HG03196 (cell line): Measurements from ENCODE around the gene CD81.
"Not testable (repeated sequence)": the region's sequence is repeated elsewhere in the genome, so short reads cannot be mapped to it uniquely, and the experiment has no call there.

Source experiments
- ATAC-seq: cut with Tn5 transposase; IDR thresholded peaks from one replicate; pipeline ENCODE4 v1.9.1; 2021; ENCODE audit not compliant: unreplicated experiment

CD81 gene, protein sequence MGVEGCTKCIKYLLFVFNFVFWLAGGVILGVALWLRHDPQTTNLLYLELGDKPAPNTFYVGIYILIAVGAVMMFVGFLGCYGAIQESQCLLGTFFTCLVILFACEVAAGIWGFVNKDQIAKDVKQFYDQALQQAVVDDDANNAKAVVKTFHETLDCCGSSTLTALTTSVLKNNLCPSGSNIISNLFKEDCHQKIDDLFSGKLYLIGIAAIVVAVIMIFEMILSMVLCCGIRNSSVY

DNA sequence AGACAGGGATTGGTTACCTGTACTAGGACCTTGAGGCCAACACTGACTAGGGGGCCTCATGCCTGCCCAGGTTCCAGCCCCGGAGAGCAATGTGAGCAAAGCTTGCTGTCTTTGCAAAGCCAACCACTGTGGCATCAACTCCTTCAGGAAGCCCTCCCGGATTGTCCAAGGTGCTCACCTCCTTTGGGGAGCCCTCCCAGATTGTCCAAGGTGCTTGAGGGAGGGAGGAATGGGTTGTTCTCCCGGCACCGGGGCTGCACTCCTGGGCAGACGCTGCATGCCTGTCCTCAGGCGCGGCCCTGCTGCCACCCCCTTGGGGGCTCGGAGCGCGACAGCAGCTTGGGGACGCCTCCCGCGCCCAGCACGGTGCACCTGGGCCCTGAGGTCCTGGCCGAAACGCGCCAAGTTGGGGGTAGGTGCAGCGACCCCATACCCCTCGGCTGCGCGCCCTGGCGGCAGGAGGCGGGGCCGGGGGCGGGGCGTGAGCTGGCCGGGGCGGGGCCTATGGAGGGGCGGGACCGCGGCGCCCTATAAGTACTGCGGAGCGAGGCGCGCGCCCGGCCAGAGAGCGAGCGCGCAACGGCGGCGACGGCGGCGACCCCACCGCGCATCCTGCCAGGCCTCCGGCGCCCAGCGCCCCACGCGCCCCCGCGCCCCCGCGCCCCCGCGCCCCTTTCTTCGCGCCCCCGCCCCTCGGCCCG, at the start of gene CD81:
TSS of gene CD81 (plus strand) at position 560 of the 701 bp plus-strand sequence. CDS start 240 bp downstream, outside the sequence.
- no peak for ATAC-seq

DNA sequence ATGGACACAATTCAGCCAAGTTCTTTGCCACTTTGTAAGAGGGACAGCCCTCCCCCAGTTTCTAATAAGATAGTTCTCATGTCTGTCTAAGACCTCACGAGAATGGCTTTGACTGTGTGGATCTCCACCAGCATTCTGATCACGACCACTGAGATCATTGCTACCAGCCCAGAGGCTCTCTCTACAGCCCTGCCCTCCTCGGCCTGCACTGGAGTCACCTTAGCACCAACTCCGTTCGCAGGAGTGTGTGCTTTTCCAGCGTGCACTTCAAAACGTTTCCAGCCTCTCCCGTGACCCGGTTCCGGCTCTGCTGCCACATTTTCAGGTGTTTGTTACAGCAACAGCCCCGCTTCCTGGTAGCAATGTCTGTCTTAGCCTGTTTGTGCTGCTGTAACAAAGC, 49.1 kb upstream of the CD81 start:
- ATAC-seq, result no peak

DNA sequence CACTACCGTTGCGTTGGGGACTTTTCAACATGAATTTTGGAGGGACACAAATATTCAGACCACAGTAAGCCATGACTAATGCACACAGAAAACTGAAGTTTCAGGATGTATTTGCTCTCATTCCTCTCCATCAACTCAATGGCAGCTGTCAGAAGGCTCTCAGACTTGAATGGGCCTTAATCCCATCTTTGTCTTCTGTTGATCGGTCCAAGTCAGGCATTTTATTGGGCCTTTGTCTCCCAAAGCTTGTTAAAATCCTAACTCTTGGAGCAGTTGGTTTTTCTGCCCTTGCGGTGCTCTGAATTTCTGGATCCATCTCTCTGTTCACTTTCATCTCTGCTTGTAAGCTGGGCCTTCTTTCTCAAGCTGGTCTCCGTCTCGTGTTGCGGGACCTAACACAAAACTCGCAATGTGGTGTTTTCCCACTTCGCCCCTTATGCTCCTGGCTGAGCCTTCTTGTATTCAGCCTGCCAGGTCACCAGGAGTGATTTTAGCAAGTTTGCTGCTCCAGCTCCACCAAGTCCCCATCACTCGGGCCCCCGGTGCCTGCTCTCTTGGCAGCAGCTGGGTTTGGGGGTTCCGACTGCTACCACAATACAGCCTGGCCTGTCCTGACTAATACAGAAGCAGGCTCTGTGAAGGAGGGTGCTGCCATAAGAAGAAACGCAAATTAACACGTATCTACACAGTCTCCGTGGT, 48.3 kb upstream of the CD81 start:
- ATAC-seq, result no peak

DNA sequence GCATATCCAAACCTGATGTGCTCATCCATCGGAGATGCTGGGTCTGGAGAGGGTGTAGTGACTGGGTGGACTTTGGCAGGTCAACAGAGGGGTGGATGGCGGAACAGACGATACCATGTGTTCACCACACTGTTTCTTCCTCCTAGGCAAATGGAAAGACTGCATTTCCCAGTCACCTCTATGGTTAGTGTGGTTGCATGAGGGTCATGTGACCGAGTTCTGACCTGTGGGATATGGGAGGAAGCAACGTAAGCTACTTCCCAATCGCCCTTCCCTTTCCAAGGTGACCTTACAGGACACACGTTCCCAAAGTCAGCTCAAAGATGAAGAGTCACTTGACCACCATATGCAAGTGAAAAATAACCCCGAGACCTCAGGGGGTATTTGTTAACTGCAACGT, 47.6 kb upstream of the CD81 start:
- no peak for ATAC-seq

DNA sequence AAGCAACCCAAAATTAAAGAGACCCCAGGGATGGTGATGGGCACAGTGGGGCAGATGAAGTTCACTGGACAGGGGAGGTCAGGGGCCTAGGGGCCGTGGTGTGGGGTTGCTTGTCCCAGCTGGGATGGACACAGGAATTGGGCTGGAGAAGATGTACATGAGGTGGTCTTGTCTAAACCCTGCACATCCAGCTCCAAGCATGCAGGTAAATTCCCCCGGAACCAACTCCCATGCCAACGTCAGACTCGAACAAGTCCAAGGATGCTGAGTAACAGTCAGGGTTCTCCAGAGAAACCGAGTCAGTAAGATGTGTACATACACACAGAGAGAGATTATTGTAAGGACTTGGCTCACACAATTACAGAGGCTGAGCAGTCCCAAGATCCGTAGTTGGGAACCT, 46.4 kb upstream of the CD81 start:
- ATAC-seq, result no peak

DNA sequence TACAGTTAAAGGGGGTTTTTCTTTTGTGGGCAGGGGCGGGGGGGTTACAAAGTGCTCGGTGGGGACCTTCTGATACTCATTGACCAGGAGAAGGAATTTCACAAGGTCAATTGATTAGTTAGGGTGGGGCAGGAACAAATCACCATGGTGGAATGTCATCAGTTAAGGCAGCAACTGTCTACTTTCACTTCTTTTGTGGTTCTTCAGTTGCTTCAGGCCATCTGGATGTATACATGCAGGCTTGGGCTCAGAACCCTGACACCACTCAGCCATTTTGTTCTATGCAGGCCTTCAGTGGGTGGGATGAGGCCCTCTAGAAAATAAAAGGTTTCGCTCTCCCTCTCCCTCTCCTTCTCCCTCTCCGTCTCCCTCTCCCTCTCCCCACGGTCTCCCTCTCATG, 45.7 kb upstream of the CD81 start:
- no peak for ATAC-seq

DNA sequence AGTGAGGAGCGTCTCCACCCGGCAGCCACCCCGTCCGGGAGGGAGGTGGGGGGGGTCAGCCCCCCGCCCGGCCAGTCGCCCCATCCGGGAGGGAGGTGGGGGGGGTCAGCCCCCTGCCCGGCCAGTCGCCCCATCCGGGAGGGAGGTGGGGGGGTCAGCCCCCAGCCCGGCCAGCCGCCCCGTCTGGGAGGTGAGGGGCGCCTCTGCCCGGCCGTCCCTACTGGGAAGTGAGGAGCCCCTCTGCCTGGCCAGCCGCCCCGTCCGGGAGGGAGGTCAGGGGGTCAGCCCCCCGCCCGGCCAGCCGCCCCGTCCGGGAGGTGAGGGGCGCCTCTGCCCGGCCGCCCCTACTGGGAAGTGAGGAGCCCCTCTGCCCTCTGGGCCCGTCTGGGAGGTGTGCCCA, 44.5 kb upstream of the CD81 start:
- not testable (repeated sequence) for ATAC-seq

DNA sequence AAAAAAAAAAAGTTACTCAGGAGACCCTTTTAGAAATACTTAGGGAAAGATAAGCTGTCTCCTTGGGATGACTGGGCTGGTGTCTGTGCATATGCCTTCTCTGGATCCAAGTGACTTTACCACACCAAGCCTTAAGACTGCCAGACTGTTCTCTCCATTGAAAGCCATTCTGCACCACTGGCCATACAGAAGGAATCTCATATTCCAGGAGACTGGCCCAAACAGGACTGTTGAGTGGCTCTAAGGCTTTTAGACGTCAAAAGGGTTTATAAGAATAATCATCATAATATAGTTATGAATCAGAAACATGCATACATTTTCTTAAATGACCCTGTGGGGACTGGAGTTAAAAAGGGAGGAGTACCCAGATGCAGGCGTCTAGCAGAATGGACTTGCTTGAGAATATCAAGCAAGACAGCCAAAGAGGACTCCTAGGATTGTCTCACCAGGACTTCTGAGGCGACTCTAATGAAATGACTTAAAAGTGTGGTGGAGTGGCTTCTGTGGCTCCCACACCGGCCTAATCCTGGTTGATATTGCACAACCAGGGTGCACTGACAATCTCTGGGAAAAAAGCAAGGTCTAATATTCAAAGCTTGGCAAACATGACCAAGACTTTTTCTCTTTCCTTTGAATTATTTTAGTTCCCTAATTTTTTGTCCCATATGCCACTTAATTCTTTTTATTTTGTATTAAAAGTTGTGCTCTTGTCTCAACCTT, 43.5 kb upstream of the CD81 start:
- not testable (repeated sequence) for ATAC-seq

DNA sequence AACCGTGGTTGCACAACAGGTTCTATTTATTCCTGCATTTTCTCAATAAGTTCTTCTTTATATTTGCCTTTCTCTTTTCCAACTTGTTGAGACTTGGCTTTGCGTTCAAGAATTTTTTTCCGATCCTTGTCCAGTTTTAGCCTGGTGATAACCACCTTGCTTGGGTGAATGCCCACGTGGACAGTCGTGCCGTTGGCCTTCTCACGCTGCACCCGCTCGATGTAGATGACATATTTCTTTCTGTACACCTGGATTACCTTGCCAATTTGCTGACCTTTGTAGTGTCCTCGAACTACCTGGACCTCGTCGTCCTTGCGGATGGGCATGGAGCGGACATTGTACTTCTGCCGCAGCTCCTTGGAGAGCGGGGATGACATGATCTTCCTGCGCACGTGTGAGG, 41.8 kb upstream of the CD81 start:
- ATAC-seq, result not testable (repeated sequence)

DNA sequence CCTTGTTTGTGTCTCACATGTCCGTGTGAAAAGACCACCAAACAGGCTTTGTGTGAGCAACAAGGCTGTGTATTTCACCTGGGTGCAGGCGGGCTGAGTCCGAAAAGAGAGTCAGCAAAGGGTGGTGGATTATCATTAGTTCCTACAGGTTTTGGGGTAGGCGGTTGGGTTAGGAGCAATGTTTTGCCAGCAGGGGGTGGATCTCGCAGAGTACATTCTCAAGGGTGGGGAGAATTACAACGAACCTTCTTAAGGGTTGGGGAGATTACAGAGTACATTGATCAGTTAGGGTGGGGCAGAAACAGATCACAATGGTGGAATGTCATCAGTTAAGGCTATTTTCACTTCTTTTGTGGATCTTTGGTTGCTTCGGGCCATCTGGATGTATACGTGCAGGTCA, 38.4 kb upstream of the CD81 start:
- ATAC-seq, result not testable (repeated sequence)

DNA sequence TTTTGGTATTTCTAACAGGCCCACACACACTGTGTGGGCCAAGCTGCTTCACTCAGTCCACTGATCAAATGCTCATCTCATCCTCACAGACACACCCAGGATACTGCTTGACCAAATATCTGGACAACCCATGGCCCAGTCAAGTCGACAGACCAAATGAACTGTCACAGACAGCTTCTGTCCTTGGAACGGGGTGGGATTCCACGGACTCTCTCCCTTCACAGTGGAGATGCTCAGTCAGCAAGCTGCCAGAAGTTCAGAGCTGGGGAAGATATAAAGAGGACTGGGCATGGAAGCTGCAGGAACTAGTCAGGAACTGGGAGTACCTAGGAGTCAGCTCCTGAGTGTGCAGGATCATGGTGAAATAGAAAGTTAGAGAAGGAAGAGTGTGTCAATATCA, 34.6 kb upstream of the CD81 start:
- no peak for ATAC-seq

DNA sequence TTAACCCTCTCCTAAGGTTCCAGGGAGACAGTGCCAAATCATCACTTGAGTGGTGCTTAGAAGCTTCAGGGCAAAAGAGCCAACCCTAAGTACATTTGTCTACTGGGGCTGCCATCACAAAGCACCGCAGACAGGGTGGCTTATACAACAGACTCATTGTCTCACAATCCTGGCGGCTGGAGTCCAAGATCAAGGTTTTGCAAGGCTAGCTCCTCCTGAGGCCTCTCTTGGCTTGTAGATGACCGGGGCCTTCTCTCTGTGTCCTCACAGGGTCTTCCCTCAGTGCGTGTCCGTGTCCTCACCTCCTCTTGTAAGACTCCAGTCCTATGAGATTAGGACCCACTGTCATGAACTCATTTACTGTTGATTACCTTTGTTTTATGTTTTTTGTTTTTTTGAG, 34.1 kb upstream of the CD81 start:
- no peak for ATAC-seq

DNA sequence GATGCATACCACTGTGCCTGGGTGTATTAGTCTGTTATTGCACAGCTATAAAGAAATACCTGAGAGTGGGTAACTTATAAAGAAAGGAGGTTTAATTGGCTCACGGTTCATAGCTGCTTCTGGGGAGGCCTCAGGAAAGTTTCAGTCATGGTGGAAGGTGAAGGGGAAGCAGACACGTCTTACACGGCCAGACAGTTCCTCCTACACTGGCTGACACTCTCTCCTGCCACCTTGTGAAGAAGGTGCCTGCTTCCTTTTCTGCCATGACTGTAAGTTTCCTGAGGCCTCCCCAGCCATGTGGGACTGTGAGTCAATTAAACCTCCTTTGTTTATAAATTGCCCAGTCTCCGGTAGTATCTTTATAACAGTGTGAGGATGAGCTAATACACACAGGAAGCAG, 33.6 kb upstream of the CD81 start:
- ATAC-seq, result no peak

DNA sequence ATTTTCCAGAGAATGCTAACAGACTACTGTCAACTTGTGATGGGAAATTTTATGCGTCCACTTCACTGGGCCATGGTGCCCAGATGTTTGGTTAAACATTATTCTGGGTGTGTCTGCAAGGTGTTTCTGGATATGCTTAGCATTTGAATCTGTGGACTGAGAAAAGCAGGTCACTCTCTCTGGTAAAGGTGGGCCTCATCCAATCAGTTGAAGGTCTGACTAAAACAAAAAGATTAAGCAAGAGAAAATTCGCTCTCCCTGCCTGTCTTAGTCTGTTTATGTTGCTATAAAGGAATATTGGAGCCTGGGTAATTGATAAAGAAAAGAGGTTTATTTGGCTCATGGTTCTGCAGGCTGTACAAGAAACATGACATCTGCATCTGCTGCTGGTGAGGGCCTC, 32.1 kb upstream of the CD81 start:
- ATAC-seq, result no peak

DNA sequence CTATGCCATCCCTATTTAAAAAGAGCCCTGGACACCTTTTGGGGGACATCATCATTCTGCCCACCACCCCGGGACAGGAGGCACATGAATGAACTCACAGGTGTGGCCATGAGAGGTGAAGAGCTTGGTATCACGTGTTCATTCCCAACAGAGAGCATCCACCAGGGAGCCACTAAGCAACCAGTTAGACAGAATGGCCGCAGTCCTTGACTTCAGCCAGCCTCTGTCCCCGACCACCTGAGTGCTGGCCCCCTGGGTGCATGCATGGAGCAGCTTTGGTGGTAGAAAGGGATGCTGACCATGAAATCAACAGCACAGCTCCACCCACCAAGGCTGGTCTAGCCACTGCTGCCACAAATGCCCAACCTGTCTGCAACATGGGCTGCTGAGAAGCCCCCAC, 31.1 kb upstream of the CD81 start:
- no peak for ATAC-seq

DNA sequence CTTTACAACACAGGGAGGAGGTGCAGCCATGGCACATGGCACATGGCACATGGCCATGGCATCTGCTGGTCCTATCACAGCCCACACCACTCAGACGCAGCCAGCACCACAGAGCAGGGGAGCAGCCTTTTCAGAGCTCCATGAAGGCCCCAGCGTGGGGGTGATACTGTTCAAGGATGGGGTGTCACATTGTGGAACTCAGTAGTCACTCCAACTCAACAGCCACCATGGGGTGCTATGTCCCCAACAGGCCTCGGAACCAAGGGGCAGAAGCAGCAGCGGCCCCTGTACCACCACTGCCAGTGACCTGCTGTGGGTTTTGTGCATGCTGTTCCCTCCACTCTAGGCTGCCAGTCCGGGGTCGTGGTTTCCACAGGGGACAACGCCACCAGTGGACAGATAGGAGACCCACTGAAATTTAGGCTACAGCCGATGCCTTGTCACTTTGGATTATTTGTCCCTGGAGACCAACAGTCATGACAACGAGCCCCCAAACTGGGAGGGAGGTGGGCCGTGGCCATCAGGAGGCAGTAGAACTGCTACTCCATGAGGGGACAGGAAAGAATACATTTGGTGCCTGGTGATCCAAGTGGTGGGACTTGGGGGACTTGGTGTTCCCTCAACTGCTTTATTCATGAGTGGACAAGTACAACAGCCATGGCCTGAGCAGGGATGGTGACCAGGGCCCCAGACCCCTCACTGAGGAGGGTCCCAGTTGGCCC, 30.4 kb upstream of the CD81 start:
- ATAC-seq, result no peak

DNA sequence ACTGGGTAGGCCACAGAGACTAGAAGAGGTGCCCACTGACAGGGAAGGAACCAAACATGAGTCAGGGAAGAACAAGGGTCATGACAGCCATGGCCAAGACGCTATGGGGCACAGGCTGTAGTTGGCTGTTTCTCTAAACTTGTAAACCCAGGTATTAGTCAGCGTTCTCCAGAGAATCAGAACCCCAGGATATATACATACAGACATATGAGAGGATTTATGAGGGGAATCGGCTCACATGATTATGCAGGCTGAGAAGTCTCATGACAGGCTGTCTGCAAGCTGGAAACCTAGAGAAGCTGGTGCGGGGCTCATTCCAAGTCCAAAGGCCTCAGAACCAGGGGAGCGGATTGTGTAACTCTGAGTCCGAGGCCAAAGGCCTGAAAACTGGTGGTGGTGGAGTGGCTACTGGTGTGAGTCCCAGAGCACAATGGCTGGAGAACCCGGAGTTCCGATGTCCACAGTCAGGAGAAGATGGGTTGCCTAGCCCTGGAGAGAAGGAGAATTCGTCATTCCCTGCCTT, 29.7 kb upstream of the CD81 start:
- ATAC-seq, result no peak

DNA sequence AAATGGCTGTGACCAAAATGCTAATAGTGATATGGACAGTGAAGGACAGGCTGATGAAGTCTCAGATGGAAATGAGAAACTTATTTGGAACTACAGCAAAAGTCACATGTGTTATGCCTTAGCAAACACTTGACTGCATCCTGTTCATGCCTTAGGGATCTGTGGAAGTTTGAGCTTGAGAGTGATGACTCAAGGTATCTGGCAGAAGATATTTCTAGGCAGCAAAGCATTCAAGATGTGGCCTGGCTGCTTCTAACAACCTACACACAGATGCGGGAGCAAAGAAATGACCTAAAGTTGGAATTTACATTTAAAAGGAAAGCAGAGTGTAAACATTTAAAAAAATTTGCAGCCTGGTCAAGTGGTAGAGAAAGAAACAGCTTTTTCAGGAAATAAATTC, 28.1 kb upstream of the CD81 start:
- no peak for ATAC-seq

DNA sequence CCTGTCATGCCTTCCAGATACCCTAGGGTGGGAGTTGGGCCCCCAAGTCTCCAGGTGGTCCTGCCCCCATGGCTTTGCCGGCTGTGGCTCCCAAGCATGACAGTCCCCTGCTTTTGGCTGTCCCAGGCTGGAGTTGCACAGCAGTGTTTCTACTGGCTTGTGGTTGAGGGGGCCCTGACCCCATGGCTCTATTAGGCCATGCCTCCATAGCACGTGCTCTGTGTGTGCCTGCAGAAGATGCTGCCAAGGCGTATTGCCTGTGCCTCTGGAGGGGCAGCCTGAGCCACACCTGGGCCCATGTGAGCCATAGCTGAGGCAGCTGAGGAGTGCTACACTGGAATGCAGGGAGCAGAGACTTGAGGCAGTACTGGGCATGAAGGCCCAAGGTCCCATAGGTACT, 25.4 kb upstream of the CD81 start:
- no peak for ATAC-seq

DNA sequence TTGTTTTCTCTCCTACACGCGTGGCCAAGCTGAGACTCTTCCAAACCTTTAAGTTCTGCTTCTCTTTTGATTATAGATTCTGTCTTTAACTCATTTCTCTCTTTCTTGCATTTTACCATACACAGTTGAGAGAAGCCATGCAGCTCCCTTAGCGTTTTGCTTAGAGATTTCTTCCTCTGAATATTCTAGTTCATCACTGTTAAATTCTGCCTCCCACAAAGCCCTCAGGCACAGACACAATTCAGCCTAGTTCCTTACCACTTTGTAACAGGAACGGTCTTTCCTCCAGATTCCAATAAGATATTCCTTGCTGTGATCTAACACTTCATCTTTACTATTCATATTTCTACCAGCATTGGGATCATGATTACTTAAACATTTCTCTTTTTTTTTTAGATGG, 24.7 kb upstream of the CD81 start:
- ATAC-seq, result no peak
